ENCODE measurements around the gene CDC45.

The CDC45 gene

GRCh38 chr22:19498154-19498865, 18.6 kb downstream of the CDC45 start:
- no peak for DNase-seq

GRCh38 chr22:19498866-19499190, 19.1 kb downstream of the CDC45 start:
- DNase-seq: no peak

- no peak for DNase-seq
Measured at GRCh38 chr22:19499236-19499879, 19.6 kb downstream of the CDC45 start.

- DNase-seq: no peak
Measured at GRCh38 chr22:19499880-19500242, 20.1 kb downstream of the CDC45 start.

GRCh38 chr22:19501897-19502447, 22.3 kb downstream of the CDC45 start:
- DNase-seq: no peak

DNA sequence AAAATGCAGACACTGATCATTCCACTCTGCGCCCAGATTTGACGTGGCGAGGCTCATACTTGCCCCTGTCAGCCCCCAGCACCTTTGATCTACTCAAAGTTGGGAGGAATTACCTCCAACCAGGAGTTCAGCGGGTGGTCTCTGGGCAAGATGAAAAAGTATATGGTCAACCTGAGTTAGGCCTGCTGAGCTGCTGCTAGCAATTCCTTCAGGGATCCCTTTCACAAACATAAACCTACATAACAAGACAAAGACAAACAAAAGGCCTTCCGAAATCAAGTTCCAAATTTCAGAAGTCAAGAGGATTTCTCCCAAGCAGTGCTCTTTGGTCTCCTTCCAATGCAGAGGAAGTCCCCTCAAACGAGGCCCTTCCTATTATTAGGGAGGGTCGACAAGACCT, 23.6 kb downstream of the CDC45 start:
- DNase-seq: no peak

- no peak for DNase-seq
Measured at GRCh38 chr22:19503869-19504268, 24.1 kb downstream of the CDC45 start.

GRCh38 chr22:19504900-19505734, 25.4 kb downstream of the CDC45 start:
- DNase-seq: no peak

DNA sequence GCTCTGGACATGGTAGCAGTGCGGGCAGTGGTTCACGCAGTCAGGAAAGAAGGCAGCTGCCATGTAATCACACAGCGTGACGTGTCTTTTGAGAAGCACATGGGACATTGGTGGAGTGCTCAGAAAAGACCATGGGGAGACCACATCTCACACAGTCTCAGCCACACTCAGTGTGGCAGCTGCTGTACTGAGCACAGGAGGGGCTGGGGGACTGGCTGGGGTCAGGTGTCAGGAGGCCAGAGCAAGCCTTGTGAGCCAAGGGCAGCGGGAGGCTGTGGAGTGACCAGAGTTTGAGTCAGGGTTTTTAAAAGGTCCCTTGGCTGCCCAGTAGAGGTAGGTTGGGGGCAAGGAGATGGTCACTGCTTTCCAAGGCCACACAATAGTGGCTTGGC, 26.0 kb downstream of the CDC45 start:
- no peak for DNase-seq

DNA sequence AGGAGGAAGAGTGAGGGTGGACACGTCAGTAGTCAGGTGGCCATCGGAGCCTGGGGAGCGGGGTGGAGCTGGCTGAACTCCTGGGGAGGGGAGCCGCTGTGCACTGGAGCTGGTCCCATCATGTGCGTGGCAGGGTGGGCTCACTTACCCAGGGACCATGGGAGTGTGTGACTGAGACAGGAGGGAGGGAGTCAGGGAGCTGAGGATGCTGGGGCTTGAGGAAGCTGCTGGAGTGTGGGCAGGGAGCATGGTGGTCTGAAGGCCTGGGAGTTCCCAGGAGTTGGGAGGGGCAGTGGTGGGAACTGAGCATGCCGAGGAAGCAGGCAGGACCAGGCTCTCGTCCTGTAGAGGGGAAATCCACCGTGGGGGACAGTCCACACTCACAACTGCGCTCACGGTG, 26.5 kb downstream of the CDC45 start:
- no peak for DNase-seq

- no peak for DNase-seq
Measured at GRCh38 chr22:19507534-19507861, 27.8 kb downstream of the CDC45 start.

- no peak for DNase-seq
Measured at GRCh38 chr22:19508024-19508776, 28.5 kb downstream of the CDC45 start.

GRCh38 chr22:19509191-19509590, 29.5 kb downstream of the CDC45 start:
- DNase-seq: no peak

DNA sequence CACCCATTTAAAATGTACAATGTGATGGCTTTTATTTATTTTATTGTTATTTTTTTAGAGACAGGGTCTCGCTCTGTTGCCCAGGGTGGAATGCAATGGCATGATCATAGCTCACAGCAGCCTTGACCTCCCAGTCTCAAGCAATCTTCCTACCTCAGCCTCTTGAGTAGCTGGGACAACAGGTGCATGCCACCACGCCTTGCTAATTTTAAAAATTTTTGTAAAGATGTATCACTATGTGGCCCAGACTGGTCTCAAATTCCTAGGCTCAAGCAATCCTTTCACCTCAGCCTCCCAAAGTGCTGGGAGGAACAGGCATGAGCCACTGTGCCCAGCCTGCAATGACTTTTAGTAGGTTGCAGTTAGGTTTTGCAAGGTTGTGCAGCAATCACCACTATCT, 30.2 kb downstream of the CDC45 start:
- no peak for DNase-seq

- DNase-seq: no peak
Measured at GRCh38 chr22:19510919-19511341, 31.2 kb downstream of the CDC45 start.

DNA sequence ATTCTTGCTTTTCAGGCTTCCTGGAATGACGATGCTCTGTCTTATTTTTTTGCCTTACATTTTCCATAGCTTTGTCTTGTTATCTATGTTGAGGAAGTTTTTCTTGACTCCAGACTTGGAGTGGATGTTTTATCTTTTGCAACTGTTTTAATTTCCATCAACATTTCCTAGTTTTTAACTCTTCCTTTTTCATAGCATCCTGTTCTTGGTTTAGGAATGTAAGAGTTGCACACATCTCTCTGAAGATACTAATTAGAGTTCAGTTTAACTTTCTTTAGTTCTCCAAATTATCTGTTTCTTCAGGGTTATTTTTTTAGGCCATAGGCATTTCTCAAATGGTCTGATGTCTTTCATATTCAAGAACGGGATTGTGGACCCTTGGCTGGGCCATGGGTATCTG, 34.1 kb downstream of the CDC45 start:
- no peak for DNase-seq

GRCh38 chr22:19514831-19515565, 35.3 kb downstream of the CDC45 start:
- no peak for DNase-seq

DNA sequence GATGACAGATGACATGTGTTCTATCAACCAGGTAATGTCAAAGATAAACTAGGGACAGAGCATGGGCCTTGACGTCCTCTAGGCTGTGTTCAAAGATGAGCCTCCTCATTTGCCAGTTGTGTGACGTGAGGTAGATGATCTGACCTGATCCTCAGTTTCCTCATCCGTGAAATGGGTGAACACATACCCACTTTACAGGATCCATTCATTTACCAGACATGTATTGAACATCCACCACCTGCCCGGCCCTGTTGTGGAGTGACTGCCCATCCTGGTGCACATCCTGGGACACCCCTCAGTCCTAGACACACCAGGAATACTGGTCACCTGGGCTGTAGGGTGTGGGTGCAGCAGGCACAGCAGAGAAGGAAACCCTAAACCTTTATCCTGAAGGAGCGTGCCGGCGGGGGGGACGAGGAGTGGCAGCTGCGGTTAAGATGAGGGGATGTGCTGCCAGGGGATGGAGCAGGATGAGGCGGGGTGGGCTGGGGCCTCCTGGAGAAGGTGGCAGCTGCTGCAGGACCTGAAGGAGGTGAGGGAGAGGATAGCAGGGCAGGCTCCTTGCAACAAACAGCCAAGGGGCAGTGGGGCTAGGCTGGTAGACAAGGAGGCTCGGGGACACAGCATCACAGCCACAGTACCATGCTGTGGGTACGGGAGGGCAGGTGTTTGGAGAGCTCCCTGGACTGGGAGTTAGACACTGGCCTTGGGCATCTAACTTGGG, 36.1 kb downstream of the CDC45 start:
- no peak for DNase-seq

GRCh38 chr22:19516378-19517170, 36.9 kb downstream of the CDC45 start:
- DNase-seq: no peak

GRCh38 chr22:19517171-19517500, 37.4 kb downstream of the CDC45 start:
- no peak for DNase-seq

All from activated CD4-positive, alpha-beta T cell treated with anti-CD3 and anti-CD28 coated beads, Interleukin-2, amount 50 U/mL, for 1 hour (primary cell).